GM23248 (cell line): ENCODE data around the gene ADAM8.

ENCODE experiments used
- EZH2 ChIP-seq: fragments of 200-600 bp; sonication (generic); IDR thresholded peaks from 2 replicates; pipeline ENCODE4 v1.6.1; 2018; ENCODE audit warnings: antibody characterized with exemption, mild to moderate bottlenecking; ENCODE audit not compliant: insufficient read depth, poor library complexity, severe bottlenecking
- EZH2phosphoT487 ChIP-seq: fragments of 200-600 bp; sonication (generic); IDR thresholded peaks from 2 replicates; pipeline ENCODE4 v1.6.1; 2018; ENCODE audit warnings: antibody characterized with exemption, moderate library complexity, mild to moderate bottlenecking, low read depth; ENCODE audit not compliant: insufficient read depth

GRCh38 chr10:133292919-133293809 lies 16.5 kb upstream of the ADAM8 start:
- TF ChIP-seq EZH2 = no peak
- no peak for TF ChIP-seq EZH2phosphoT487
